GM23248 (cell line): ENCODE data around the gene TLL2. TPM values are rescaled to one million over a fixed set of nuclear protein-coding genes. Genes with fewer than 3 reads are reported as not detected.

Experiments used
- DNase-seq: peaks from one replicate; pipeline ENCODE4 v3.0.0-alpha.2; 2015
- H2AFZ ChIP-seq: fragments of 200-600 bp; sonication (generic); 2 replicates; pipeline ENCODE4 v1.6.1; 2016; ENCODE audit warnings: antibody characterized with exemption
- H3F3A ChIP-seq: fragments of 200-600 bp; sonication (generic); 2 replicates; pipeline ENCODE4 v1.6.1; 2016; ENCODE audit warnings: mild to moderate bottlenecking, antibody characterized with exemption, mixed run types; ENCODE audit not compliant: insufficient read depth
- H3K27ac ChIP-seq: fragments of 200-600 bp; sonication (generic); 2 replicates; pipeline ENCODE4 v1.5.1; 2016; ENCODE audit warnings: mild to moderate bottlenecking
- H3K27me3 ChIP-seq: fragments of 200-600 bp; sonication (generic); replicated peaks from 2 replicates; pipeline ENCODE4 v1.6.1; 2016; ENCODE audit warnings: mild to moderate bottlenecking; ENCODE audit not compliant: insufficient read depth
- H3K36me3 ChIP-seq: fragments of 200-600 bp; sonication (generic); 2 replicates; pipeline ENCODE4 v1.6.1; 2016; ENCODE audit warnings: low read depth, mild to moderate bottlenecking
- H3K4me1 ChIP-seq: fragments of 200-600 bp; sonication (generic); 2 replicates; pipeline ENCODE4 v1.6.1; 2016; ENCODE audit warnings: mild to moderate bottlenecking; ENCODE audit not compliant: insufficient read depth
- H3K4me2 ChIP-seq: fragments of 200-600 bp; sonication (generic); one replicate; pipeline ENCODE4 v1.6.1; 2016; ENCODE audit warnings: mild to moderate bottlenecking; ENCODE audit not compliant: unreplicated experiment
- H3K4me3 ChIP-seq: fragments of 200-600 bp; sonication (generic); 2 replicates; pipeline ENCODE4 v1.5.1; 2016; ENCODE audit warnings: mild to moderate bottlenecking
- H3K79me2 ChIP-seq: fragments of 200-600 bp; sonication (generic); 2 replicates; pipeline ENCODE4 v1.6.1; 2016; ENCODE audit warnings: mild to moderate bottlenecking; ENCODE audit not compliant: insufficient read depth
- H3K9ac ChIP-seq: fragments of 200-600 bp; sonication (generic); 2 replicates; pipeline ENCODE4 v1.6.1; 2016; ENCODE audit warnings: mild to moderate bottlenecking
- H3K9me2 ChIP-seq: fragments of 200-600 bp; sonication (generic); 2 replicates; pipeline ENCODE4 v1.6.1; 2016; ENCODE audit warnings: mixed run types, mild to moderate bottlenecking, moderate library complexity; ENCODE audit not compliant: insufficient read depth
- H3K9me3 ChIP-seq: fragments of 200-600 bp; sonication (generic); one replicate; pipeline ENCODE4 v1.6.1; 2017; ENCODE audit warnings: low read depth
- H4K20me1 ChIP-seq: fragments of 200-600 bp; sonication (generic); 2 replicates; pipeline ENCODE4 v1.6.0; 2016; ENCODE audit not compliant: insufficient read depth
- EZH2 ChIP-seq: fragments of 200-600 bp; sonication (generic); IDR thresholded peaks from 2 replicates; pipeline ENCODE4 v1.6.1; 2018; ENCODE audit warnings: antibody characterized with exemption, mild to moderate bottlenecking; ENCODE audit not compliant: insufficient read depth, poor library complexity, severe bottlenecking
- EZH2phosphoT487 ChIP-seq: fragments of 200-600 bp; sonication (generic); IDR thresholded peaks from 2 replicates; pipeline ENCODE4 v1.6.1; 2018; ENCODE audit warnings: antibody characterized with exemption, moderate library complexity, mild to moderate bottlenecking, low read depth; ENCODE audit not compliant: insufficient read depth
- WGBS, 2 experiments: methylation state at CpG; one replicate each; pipeline ENCODE4 v1.1.6; 2015 to 2017; ENCODE audit warnings: low lambda C conversion rate in 2 of 2, low coverage in 1 of 2; ENCODE audit errors: missing lambda C conversion rate in 2 of 2; 5-methylcytosine and 5-hydroxymethylcytosine counted together
- in situ Hi-C: fragments of 300-500 bp; cut with MboI; formaldehyde crosslinking; loops from 2 replicates; pipeline ENCODE4 v1.15.0; 2020
- polyA plus RNA-seq: library from polyadenylated mRNA; unstranded; fragments of >200 nt; fragmentation: Nextera tagmentation; extraction: Ambion mirVana; gene quantifications from 2 replicates; pipeline ENCODE4 v1.2.1, GENCODE V29; 2016
- total RNA-seq: library from RNA; depleted of rRNA; stranded (reverse); fragments of >200 nt; shearing (Covaris generic); gene quantifications from 2 replicates; pipeline ENCODE4 v1.2.3, GENCODE V29; 2014

The TLL2 gene
- total and polyA plus RNA-seq, 2 experiments from 2014 or later: 0.43 to 0.71 TPM

DNA sequence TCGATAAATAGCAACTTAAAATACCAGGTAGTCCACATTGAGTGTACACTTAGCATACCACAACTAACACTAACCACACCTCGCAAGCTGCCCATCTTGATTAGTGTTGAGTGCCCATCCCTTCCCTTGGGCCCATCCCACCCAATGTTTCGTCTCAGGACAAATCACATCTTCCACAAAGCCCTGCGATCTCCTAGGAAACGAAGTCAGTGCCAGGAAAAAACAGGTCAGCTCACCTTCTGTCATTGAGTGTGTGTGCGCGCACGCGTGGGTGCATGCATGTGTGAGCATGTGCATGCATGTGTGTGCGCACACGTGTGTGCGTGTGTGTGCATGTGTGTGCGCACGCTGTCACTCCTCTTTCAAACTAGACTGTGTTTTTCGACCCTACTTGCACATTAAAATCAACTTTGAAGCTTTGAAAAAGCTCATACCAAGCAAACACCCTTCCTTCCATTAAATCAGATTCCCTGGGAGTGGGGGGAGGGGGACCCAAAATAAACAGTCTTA lies 106.1 kb downstream of the TLL2 start:
- H3K4me1 ChIP-seq: no peaks in the 10 kb centered on the region
- H3K27ac ChIP-seq: no peak overlapping the region
- H3K9me2 ChIP-seq: no peaks in the 10 kb centered on the region
- H3F3A ChIP-seq: no peaks in the 10 kb centered on the region
- no peak for TF ChIP-seq EZH2
- no peak for TF ChIP-seq EZH2phosphoT487
- H3K9me3 ChIP-seq: no peaks in the 10 kb centered on the region
- peaks cover 30% of the 10 kb centered on the region for H3K27me3 ChIP-seq
- no peaks in the 10 kb centered on the region for H3K36me3 ChIP-seq
- no peak overlapping the region for H3K4me2 ChIP-seq
- H3K79me2 ChIP-seq: no peaks in the 10 kb centered on the region
- H4K20me1 ChIP-seq: no peaks in the 10 kb centered on the region
- no peak overlapping the region for H2AFZ ChIP-seq
- no peak overlapping the region for H3K9ac ChIP-seq
- 56 to 59% methylated on average over 15 of the region's 15 CpGs for WGBS, 2 experiments
- no peak overlapping the region for H3K4me3 ChIP-seq
- no peak for DNase-seq
- in situ Hi-C loops: no loop called here

DNA sequence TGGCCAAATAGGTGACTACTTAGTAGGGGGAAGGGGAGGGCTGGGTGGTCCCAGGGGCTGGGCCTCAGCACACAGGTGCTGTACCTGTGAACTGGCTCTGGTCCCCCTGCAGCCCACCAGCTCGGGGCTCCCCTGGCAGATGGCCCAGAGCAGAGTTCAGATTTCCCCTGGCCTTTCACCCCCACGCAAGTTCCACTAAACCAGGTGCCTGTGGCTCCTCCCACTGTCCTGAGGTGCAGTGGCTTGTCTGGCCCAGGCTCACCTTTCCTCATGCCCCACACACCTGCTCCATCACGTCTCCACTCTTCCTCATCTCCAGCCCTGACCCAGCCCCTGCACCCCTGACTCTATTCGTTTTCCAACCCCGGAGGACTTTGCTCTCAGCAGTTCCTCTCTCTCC lies 107.6 kb downstream of the TLL2 start:
- 33 to 47% methylated on average over 4 to 5 of the region's 5 CpGs for WGBS, 2 experiments
- Histone ChIP-seq H3K9ac (no peak overlapping the region), H3K9me2 (no peaks in the 10 kb centered on the region), H3F3A (no peaks in the 10 kb centered on the region), H3K4me2 (no peak overlapping the region), H3K4me3 (no peak overlapping the region), H3K9me3 (no peaks in the 10 kb centered on the region), H3K36me3 (no peaks in the 10 kb centered on the region), H2AFZ (no peak overlapping the region), H4K20me1 (no peaks in the 10 kb centered on the region), H3K27me3 (peaks cover 33% of the 10 kb centered on the region), H3K4me1 (no peaks in the 10 kb centered on the region), H3K79me2 (no peaks in the 10 kb centered on the region), H3K27ac (no peak overlapping the region)
- DNase-seq: no peak
- in situ Hi-C loops: no loop called here
- TF ChIP-seq EZH2phosphoT487 (no peak), EZH2 (no peak)

- Histone ChIP-seq H3K4me3 (no peak overlapping the region), H3K27me3 (peaks cover 61% of the 10 kb centered on the region), H4K20me1 (no peaks in the 10 kb centered on the region), H3K9me2 (no peaks in the 10 kb centered on the region), H3K27ac (no peak overlapping the region), H3K9me3 (no peaks in the 10 kb centered on the region), H2AFZ (no peak overlapping the region), H3K79me2 (no peaks in the 10 kb centered on the region), H3K36me3 (no peaks in the 10 kb centered on the region), H3K4me2 (no peak overlapping the region), H3K4me1 (no peaks in the 10 kb centered on the region), H3F3A (no peaks in the 10 kb centered on the region), H3K9ac (no peak overlapping the region)
- DNase-seq: no peak
- WGBS, 2 experiments: 43 to 49% methylated on average over 16 of the region's 16 CpGs
- in situ Hi-C loops: no loop called here
- TF ChIP-seq EZH2phosphoT487 (no peak), EZH2 (no peak)
Observed at GRCh38 chr10:96402417-96403305, 111.1 kb downstream of the TLL2 start.

DNA sequence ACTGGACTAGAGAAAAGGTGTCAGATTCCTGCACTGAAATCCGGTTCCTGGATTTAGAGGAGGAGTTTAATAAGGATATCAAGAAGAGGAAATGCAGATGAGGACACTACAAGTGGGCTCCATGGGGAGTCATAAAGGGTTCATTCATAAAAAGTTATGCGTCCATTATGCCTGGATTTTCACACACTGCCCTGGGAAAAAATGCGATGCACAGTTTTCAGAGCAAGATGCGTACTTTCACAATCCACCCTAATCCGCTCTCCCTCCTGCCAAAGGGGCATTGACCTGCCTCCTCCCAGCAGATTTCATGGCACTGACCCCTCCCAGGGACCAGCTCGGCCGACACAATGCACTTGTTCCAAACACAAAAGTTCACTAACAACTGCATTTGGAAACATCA lies 112.7 kb downstream of the TLL2 start:
- 11 to 12% methylated on average over 7 of the region's 7 CpGs for WGBS, 2 experiments
- Histone ChIP-seq H3K4me2 (no peak overlapping the region), H3K9me2 (no peaks in the 10 kb centered on the region), H3K4me1 (no peaks in the 10 kb centered on the region), H3K4me3 (no peak overlapping the region), H2AFZ (no peak overlapping the region), H3K27me3 (peaks cover 67% of the 10 kb centered on the region), H3K9me3 (no peaks in the 10 kb centered on the region), H3K79me2 (no peaks in the 10 kb centered on the region), H4K20me1 (no peaks in the 10 kb centered on the region), H3K9ac (no peak overlapping the region), H3F3A (no peaks in the 10 kb centered on the region), H3K27ac (no peak overlapping the region), H3K36me3 (no peaks in the 10 kb centered on the region)
- in situ Hi-C loops: no loop called here
- TF ChIP-seq EZH2: peak; percentile 7
- no peak for TF ChIP-seq EZH2phosphoT487
- DNase-seq: no peak
